Right kidney (tissue), 1 donor: ENCODE measurements around the gene MORN5.

ENCODE experiments used
- DNase-seq: peaks from one replicate; pipeline ENCODE4 v3.0.0-alpha.2; 2016

The MORN5 gene

DNA sequence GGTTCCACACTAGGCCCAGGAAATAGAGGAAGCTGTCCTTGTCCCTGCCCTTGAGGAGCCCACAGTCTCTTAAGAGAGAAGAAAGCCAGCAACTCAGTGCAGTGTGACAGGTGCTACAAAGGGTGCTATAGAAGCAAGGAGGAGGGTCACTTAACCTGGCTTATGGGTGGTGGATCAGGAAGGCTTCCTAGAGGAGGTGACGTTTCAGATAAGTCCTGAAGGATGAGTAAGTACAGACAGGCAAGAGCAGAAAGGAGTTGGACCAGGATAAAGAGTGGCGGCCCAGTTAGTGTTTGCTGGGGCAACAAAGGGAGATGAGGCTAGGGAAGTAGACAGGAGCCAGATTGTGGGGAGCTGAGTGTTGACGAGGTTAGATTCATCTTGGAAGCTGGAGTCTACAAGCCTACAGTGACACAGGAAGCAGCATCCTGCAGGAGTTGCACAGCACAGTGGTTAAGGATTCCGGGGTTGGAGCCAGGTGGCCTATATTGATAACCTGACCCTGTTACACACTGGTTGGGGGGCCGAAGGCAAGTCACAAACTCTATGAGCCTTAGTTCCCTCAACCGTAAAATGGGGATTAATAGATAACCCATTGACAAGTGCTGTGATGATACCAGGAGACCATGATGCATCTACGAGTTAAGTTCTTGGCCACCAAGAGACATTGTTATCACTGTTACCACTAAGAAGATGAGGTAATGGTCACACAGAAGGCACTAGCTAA lies 74.5 kb downstream of the MORN5 start:
- no peak for DNase-seq

DNA sequence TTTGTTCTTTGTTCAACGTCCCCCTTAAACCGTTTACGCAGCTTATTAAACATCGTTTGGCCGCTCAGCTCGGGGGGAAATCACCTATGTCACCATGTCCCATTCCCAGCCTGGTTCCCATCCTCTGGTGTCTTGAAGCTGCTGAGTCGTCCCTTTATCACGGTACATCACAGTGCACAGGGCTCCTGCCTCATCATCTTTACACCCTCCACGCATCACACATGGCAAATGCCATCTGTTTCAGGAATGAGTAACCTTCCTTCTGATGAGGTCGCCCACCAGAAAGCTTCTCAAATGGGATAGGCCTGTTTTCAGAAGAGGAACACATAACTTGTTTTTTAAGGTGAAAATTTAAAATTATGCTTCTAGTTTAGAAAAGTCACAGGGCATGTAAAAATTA lies 77.0 kb downstream of the MORN5 start:
- DNase-seq: no peak

DNA sequence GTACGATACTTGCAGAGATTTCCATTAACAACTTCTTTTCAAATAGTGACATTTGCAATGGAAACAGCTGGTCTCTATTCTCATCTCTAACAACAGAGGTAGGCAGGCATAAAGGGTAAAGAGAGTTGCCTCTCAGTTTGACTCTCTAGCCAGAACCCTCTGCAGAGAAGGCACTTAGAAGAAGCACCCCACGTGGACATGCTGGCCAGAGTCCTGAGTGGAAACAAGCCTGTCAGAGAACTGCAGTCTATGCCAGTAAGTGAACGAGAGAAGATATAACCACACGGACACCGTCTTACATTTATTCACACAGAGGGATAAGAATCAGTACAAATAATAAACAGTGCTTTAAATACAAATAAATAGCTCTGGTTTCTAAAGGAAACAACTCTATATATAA lies 80.0 kb downstream of the MORN5 start:
- DNase-seq: no peak

- DNase-seq: no peak
Measured at GRCh38 chr9:122244349-122244748, 84.6 kb downstream of the MORN5 start.

DNA sequence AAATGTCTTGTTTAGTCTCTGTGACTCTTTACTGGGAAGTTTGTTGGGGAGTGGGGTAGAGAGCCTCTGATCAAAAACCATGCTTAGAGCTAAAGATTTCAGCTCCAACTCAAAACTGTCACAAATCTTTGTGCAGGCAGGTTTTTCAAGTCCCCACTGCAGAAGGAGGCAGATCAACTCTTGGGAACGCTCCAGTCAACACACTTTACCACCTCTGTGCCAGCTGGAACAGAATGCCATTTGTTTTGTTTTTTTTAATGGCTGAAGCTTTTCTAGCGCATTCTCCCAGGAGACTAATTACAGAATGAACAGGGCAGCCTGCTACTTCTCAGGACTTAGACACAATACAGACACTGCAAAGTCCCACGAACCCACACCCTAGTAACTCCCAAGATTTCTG lies 87.0 kb downstream of the MORN5 start:
- no peak for DNase-seq

DNA sequence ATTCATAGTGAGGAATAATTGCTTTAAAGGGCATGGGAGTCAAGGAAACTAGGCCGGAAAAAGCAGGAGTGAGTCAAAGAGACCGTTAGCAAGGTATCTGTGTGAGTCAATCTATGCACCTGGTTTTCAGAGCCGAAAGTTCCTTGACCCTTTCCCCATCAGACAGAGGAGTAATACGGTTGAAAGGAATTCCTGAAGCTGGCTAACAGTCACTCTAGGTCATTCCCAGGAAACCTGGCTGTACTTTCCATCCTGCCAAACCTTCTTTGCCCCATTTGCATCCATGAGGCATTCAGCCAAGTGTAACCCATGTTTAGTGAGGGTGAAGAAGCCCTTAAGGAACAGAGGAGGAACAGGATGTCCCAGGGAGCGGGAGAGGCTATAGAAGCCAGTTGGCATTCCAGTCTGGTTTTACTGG lies 88.7 kb downstream of the MORN5 start:
- DNase-seq: no peak
